Hepatocyte (in vitro differentiated cells): ENCODE measurements around the gene ARMH3.

Experiments used
- CTCF ChIP-seq: fragments of 200-600 bp; sonication (generic); IDR thresholded peaks from 2 replicates; pipeline ENCODE4 v1.5.1; 2016; ENCODE audit warnings: antibody characterized with exemption, mild to moderate bottlenecking; ENCODE audit not compliant: poor library complexity
- EZH2 ChIP-seq: fragments of 200-600 bp; sonication (generic); IDR thresholded peaks from 2 replicates; pipeline ENCODE4 v1.6.1; 2016; ENCODE audit warnings: antibody characterized with exemption, mild to moderate bottlenecking, borderline replicate concordance

- TF ChIP-seq CTCF (no peak), EZH2 (no peak)
Observed at GRCh38 chr10:102059987-102060386, 4.0 kb upstream of the ARMH3 start.
